Esophagus squamous epithelium (tissue), 5 donors: ENCODE measurements around the gene L2HGDH. TPM values are rescaled to one million over a fixed set of nuclear protein-coding genes. Genes with fewer than 3 reads are reported as not detected.

Source experiments
- DNase-seq: peaks from one replicate; lab custom pipeline; 2025; lab: John Stamatoyannopoulos, UW
- H3K27ac ChIP-seq, 4 donors: fragments of 200-600 bp; sonication (generic); one replicate each; pipeline ENCODE4 v1.5.1; 2016 to 2019; ENCODE audit warnings: mild to moderate bottlenecking in 1 of 4
- H3K27me3 ChIP-seq, 4 donors: fragments of 200-600 bp; sonication (generic); 1 replicate in 3 of 4; 2 replicates in 1 of 4; pipeline versions ENCODE4 v1.5.1 to v1.6.0; 2017 to 2021; ENCODE audit warnings: antibody characterized with exemption in 1 of 4
- H3K36me3 ChIP-seq, 3 donors: fragments of 200-600 bp; sonication (generic); one replicate each; pipeline ENCODE4 v1.5.1; 2016 to 2019
- H3K4me1 ChIP-seq, 3 donors: fragments of 200-600 bp; sonication (generic); one replicate each; pipeline ENCODE4 v1.5.1; 2017 to 2019
- H3K4me3 ChIP-seq, 4 donors: fragments of 200-600 bp; sonication (generic); 1 replicate in 3 of 4; 2 replicates in 1 of 4; pipeline ENCODE4 v1.5.1; 2016 to 2019; ENCODE audit warnings: mild to moderate bottlenecking in 2 of 4, moderate library complexity in 1 of 4
- H3K9me3 ChIP-seq, 3 donors: fragments of 200-600 bp; sonication (generic); one replicate each; pipeline ENCODE4 v1.5.1; 2016 to 2019
- POLR2A ChIP-seq, 4 donors: fragments of 450-650 bp; IDR thresholded peaks; one replicate each; pipeline ENCODE4 v1.6.1; 2017; ENCODE audit warnings: antibody characterized with exemption in 4 of 4, mild to moderate bottlenecking in 4 of 4, moderate library complexity in 3 of 4
- WGBS, 2 donors: methylation state at CpG; one replicate each; pipeline ENCODE4 v1.1.5; 2018; 5-methylcytosine and 5-hydroxymethylcytosine counted together
- intact Hi-C: fragments of 100-400 bp; cut with DNase I; formaldehyde crosslinking; loops from one replicate; pipeline ENCODE4 v1.15.0; 2022
- total RNA-seq, 4 donors: library from RNA; depleted of rRNA; stranded (reverse); fragments of >200 nt; gene quantifications; one replicate each; pipeline ENCODE4 v1.1.0, GENCODE V29; 2016
- TF ChIP-seq, protein P1 (sequence below), 6 experiments: fragments of 450-650 bp in 4 of 6; fragments of 200-600 bp in 2 of 6; sonication (generic) in 2 of 6; IDR thresholded peaks; one replicate each; pipeline ENCODE4 v1.5.1; 2016 to 2019; ENCODE audit warnings: antibody characterized with exemption in 6 of 6, mild to moderate bottlenecking in 4 of 6, moderate library complexity in 4 of 6
- donor health status: DM: yes; HTN: yes; CAD: no.

Gene L2HGDH
- total RNA-seq, result 10 to 100 TPM in 2 of 4 donors, 1 to 10 TPM in 2; 6.5 to 14.2 (median 9.3) TPM

DNA sequence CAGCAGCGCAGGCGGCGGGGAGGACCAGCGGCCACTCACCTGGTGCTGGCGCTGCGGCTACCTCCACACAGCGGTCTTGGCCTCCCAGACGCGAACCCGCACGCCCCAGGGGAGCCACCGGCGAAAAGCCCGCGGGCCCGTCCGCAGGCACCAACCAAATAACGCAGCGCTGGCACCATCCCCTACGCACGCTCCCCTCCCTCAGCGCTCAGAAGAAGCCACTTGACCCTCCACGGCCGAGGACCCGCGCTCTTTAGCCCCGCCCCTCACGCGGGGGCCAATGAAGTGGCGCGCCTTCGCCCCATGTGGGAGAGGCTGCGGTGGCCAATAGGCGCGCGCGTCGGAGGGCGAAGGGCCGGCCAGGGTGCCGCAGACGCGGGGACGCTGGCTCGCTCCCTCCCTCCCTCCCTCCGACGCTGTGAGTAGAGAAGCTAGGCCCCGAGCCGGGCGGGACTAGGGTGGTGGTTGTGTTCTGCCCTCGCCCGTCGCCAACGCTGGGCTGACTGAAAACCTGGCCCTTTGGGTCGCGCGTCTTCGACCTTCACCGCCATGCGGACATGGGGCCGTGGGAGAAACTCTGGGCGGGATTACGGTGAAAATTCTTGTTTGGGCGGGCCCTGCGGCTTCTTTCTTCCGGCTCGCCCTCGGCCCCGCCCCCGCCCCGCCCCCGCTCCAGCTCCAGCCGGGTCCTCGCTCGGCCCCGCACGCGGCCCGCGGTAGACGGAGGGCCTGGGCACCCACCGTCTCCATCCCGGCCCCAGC, at the start of gene L2HGDH, which contains the start of gene DMAC2L:
Gene L2HGDH (minus strand): TSS at position 258 of the 762 bp plus-strand sequence. CDS start 79 bp downstream, at position 179.
Gene DMAC2L (plus strand): TSS at position 353 of the 762 bp plus-strand sequence. CDS start 9,164 bp downstream, outside the sequence.
- DNase-seq, result peak; percentile 80
- H3K4me1 ChIP-seq, result peaks cover 13 to 25% (median 14%) of the 10 kb centered on the region in 3 donors
- H3K27me3 ChIP-seq, result no peaks in the 10 kb centered on the region
- intact Hi-C loops, result no loop called here
- peaks cover 0 to 12% (median 0%) of the 10 kb centered on the region in 3 donors for H3K36me3 ChIP-seq
- H3K9me3 ChIP-seq, result no peaks in the 10 kb centered on the region
- peak within 1 kb of the TSS; percentile 56 to 90 (median 80) for H3K4me3 ChIP-seq
- TF ChIP-seq, protein P1, sequence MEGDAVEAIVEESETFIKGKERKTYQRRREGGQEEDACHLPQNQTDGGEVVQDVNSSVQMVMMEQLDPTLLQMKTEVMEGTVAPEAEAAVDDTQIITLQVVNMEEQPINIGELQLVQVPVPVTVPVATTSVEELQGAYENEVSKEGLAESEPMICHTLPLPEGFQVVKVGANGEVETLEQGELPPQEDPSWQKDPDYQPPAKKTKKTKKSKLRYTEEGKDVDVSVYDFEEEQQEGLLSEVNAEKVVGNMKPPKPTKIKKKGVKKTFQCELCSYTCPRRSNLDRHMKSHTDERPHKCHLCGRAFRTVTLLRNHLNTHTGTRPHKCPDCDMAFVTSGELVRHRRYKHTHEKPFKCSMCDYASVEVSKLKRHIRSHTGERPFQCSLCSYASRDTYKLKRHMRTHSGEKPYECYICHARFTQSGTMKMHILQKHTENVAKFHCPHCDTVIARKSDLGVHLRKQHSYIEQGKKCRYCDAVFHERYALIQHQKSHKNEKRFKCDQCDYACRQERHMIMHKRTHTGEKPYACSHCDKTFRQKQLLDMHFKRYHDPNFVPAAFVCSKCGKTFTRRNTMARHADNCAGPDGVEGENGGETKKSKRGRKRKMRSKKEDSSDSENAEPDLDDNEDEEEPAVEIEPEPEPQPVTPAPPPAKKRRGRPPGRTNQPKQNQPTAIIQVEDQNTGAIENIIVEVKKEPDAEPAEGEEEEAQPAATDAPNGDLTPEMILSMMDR (IDR thresholded peaks at IDR 0.05), result peak in 3 of 6 experiments; percentile 10 to 42 (median 35)
- peak in 2 of 4 donors; percentile 50 to 83 for TF ChIP-seq POLR2A (IDR thresholded peaks at IDR 0.05)
- peak within 1 kb of the TSS; percentile 92 to 98 (median 96) for H3K27ac ChIP-seq
- 0% methylated on average over 16 of the region's 83 CpGs; no CpG with 5 or more reads in 1 of the 2 donors for WGBS, 2 donors

DNA sequence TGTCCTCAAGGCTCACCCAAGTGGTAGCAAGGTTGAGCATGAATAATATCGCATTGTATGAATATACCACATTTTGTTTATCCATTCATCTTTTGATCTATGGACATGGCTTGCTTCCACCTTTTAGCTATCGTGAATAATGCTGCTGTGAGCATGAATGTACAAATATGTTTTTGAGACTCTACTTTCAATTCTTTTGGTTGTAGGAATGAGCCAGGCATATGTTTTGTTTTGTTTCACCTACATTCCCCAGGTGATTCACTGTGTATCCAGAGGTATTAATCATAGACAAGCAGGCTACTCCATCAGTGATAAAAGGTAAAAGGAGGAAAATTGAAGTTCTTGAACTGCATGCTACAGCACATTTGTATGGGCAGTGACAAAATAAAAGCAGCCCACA, 48.8 kb upstream of the L2HGDH start:
- WGBS, 2 donors, result 22 to 55% methylated on average over 2 of the region's 2 CpGs
- Histone ChIP-seq H3K27ac (peak overlapping the region; percentile 32 to 69 (median 55)), H3K9me3 (no peaks in the 10 kb centered on the region), H3K4me1 (peaks cover 0 to 53% (median 21%) of the 10 kb centered on the region in 3 donors), H3K36me3 (peaks cover 0 to 10% (median 0%) of the 10 kb centered on the region in 3 donors), H3K27me3 (no peaks in the 10 kb centered on the region), H3K4me3 (no peak overlapping the region)
- intact Hi-C loops, result no loop called here
- TF ChIP-seq, protein P1 (IDR thresholded peaks at IDR 0.05), result no peak
- TF ChIP-seq POLR2A (IDR thresholded peaks at IDR 0.05), result no peak
- no peak for DNase-seq

DNA sequence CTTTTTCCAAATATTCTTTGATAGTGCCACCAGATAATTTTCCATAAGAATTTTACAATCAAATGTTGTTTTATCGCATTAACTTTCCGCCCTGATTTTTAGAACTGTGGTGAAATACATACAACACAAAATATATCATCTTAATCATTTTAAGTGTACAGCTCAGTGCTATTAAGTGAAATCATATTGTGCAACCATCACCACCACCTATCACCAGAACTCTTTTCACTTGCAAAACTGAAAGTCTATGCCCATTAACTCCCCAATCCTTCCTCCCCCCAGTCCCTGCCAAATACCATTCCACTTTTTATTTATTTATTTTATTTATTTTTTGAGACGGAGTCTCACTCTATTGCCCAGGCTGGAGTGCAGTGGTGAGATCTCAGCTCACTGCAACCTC, 48.1 kb upstream of the L2HGDH start:
- peaks cover 0 to 46% (median 21%) of the 10 kb centered on the region in 3 donors for H3K4me1 ChIP-seq
- peaks cover 0 to 10% (median 0%) of the 10 kb centered on the region in 3 donors for H3K36me3 ChIP-seq
- peak overlapping the region in 3 of 4 donors; percentile 49 to 69 (median 61) for H3K27ac ChIP-seq
- H3K9me3 ChIP-seq, result no peaks in the 10 kb centered on the region
- WGBS, 2 donors, result 85 to 93% methylated on average over 3 of the region's 3 CpGs
- no peak for DNase-seq
- TF ChIP-seq, protein P1 (IDR thresholded peaks at IDR 0.05), result no peak
- TF ChIP-seq POLR2A (IDR thresholded peaks at IDR 0.05), result no peak
- H3K4me3 ChIP-seq, result no peak overlapping the region
- intact Hi-C loops, result no loop called here
- no peaks in the 10 kb centered on the region for H3K27me3 ChIP-seq

DNA sequence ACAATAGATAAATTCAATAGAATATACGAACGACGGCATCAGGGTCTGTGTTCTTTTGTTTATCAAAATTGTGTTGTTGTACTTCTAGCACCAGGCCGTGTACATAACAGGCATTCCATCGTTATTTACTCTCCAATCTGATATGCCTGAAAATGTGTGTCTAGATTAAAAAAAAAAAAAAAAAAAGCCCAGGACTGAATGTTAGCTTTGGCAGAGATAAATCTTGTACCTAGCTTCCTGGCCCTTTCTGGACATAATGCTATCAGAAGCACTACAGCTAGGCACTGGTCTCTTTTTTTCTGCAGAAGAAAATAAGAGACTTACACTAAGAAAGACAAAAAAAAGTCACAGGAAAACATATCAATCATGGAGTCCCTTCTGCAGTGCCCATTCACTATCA, 47.6 kb upstream of the L2HGDH start:
- Histone ChIP-seq H3K36me3 (peaks cover 0 to 10% (median 0%) of the 10 kb centered on the region in 3 donors), H3K27me3 (no peaks in the 10 kb centered on the region), H3K9me3 (no peaks in the 10 kb centered on the region), H3K4me1 (peaks cover 0 to 41% (median 20%) of the 10 kb centered on the region in 3 donors), H3K4me3 (no peak overlapping the region), H3K27ac (no peak overlapping the region)
- no peak for DNase-seq
- intact Hi-C loops, result no loop called here
- no peak for TF ChIP-seq POLR2A (IDR thresholded peaks at IDR 0.05)
- WGBS, 2 donors, result 89 to 97% methylated on average over 5 of the region's 5 CpGs

DNA sequence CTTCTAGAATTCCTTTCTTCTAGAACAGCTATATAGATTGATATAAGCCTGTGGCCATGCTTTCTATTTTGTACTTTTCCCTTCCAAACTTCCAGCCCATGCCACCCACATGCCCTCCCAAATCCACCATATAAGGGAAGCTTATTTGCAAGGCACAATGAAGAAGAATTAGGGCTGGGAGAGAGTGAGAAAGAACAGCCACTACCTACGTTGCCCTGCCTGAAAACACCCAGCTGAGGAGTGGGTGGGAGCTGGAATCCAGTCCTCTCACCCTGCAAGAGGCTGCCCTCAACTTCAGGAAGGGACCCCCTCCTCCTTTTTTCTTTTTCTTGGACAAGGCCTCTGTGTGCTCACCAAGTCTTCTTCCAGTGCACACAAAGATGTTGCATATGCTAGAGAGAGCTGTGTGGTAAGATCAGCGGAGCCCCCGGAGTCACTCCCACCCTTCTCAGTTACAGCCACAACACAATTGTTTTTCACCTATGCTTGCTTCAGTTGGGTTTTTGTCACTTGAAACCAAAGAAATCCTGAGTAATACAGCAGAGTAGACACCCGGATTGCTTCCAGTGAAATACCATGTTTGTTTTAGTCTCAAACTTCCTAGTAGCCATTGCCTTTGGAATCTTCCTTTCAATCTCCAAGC, 45.8 kb upstream of the L2HGDH start:
- TF ChIP-seq POLR2A (IDR thresholded peaks at IDR 0.05), result no peak
- TF ChIP-seq, protein P1 (IDR thresholded peaks at IDR 0.05), result no peak
- intact Hi-C loops, result no loop called here
- WGBS, 2 donors, result 85 to 88% methylated on average over 4 of the region's 4 CpGs

More for the DNA sequence above, 45.8 kb upstream of the L2HGDH start:
- H3K27ac ChIP-seq, result no peak overlapping the region
- peaks cover 0 to 23% (median 5%) of the 10 kb centered on the region in 3 donors for H3K4me1 ChIP-seq
- no peak for DNase-seq
- no peaks in the 10 kb centered on the region for H3K27me3 ChIP-seq
- H3K4me3 ChIP-seq, result no peak overlapping the region
- peaks cover 0 to 10% (median 0%) of the 10 kb centered on the region in 3 donors for H3K36me3 ChIP-seq
- H3K9me3 ChIP-seq, result no peaks in the 10 kb centered on the region
